Measurements from ENCODE around the gene CCDC6. TPM values are rescaled to one million over a fixed set of nuclear protein-coding genes. Genes with fewer than 3 reads are reported as not detected.

The CCDC6 gene
- total and polyA plus RNA-seq, 2 of the 8 experiments (the other 6 are each of a cell fraction or from before 2014, with no cell fraction given) = 42.2 to 74.4 TPM

GRCh38 chr10:59812519-59813122 is 93.7 kb downstream of the CCDC6 start:
- no peaks in the 10 kb centered on the region for H3K23me2 ChIP-seq (ENCODE audit: low read depth, low read length)
- no peak overlapping the region for H2BK15ac ChIP-seq (ENCODE audit: low read length)
- H3K4ac ChIP-seq (replicated peaks; ENCODE audit: insufficient read length, low read depth, low read length) = no peak overlapping the region
- peaks cover 1 to 6% of the 10 kb centered on the region in 2 experiments for H4K20me1 ChIP-seq (replicated peaks in 1 of 2; ENCODE audit: control insufficient read depth in 1 of 2, insufficient read depth in 2 of 2, low read length in 2 of 2)
- FAIRE-seq = no peak
- peaks cover under 1% of the 10 kb centered on the region; the same call in 1 of the 2 replicates for H3K79me1 ChIP-seq (ENCODE audit: low read depth, low read length)
- 90% methylated on average over 7 of the region's 7 CpGs; no CpG with 5 or more reads in 1 of the 2 experiments for WGBS, 2 experiments (ENCODE audit: extremely low coverage in 1 of 2, insufficient coverage in 1 of 2, insufficient read length in 1 of 2, insufficient replicate concordance in 2 of 2, low coverage in 1 of 2, low lambda C conversion rate in 2 of 2, missing lambda C conversion rate in 1 of 2)
- no peak overlapping the region for H3K4me2 ChIP-seq (ENCODE audit: insufficient read depth in 1 of 2, low read depth in 2 of 2, low read length in 2 of 2)
- DNase-seq (ENCODE audit: low read depth in 1 of 2, low spot score in 2 of 2) = no peak
- H3K79me2 ChIP-seq (ENCODE audit: control insufficient read depth in 1 of 2, insufficient read depth in 2 of 2, low read length in 2 of 2) = peaks cover 0 to 29% of the 10 kb centered on the region in 2 experiments; a peak in 2 of 4 replicates
- H3K27me3 ChIP-seq (replicated peaks in 1 of 4; ENCODE audit: control insufficient read depth in 3 of 4, extremely low read depth in 1 of 4, insufficient read depth in 3 of 4, low read length in 3 of 4) = no peaks in the 10 kb centered on the region
- H3K4me3 ChIP-seq (ENCODE audit: extremely low read depth in 1 of 4, insufficient read depth in 2 of 4, low read depth in 3 of 4, low read length in 4 of 4) = no peak overlapping the region
- H3K56ac ChIP-seq (replicated peaks; ENCODE audit: insufficient read length, low read depth, low read length) = no peak overlapping the region
- H3K9ac ChIP-seq (replicated peaks in 1 of 4; ENCODE audit: extremely low read depth in 1 of 4, low read depth in 3 of 4, low read length in 3 of 4) = no peak overlapping the region
- H2BK12ac ChIP-seq (ENCODE audit: low read depth, low read length) = no peak overlapping the region
- H3K14ac ChIP-seq (ENCODE audit: insufficient read length) = no peak overlapping the region
- no peak overlapping the region for H2BK20ac ChIP-seq (ENCODE audit: low read length)
- H3K9me3 ChIP-seq (ENCODE audit: insufficient read depth in 2 of 2, low read depth in 1 of 2, low read length in 1 of 2) = no peaks in the 10 kb centered on the region
- ChIA-PET POLR2A (ENCODE audit: partially characterized antibody) (no interaction called here), CTCF (ENCODE audit: partially characterized antibody) (interaction anchor here (1.0 to 1.7 kb wide), 4 partner anchors 13 to 186 kb away, joined by 4 to 8 read pairs (median 5); partner anchors contain the start of gene CCDC6)
- no peak overlapping the region for H4K5ac ChIP-seq (ENCODE audit: insufficient read length, low read depth, low read length)
- H3K23ac ChIP-seq (ENCODE audit: insufficient read length) = no peak overlapping the region
- H4K91ac ChIP-seq (replicated peaks; ENCODE audit: insufficient read length, low read length) = no peak overlapping the region
- H3K4me1 ChIP-seq (replicated peaks in 1 of 4; ENCODE audit: control insufficient read depth in 3 of 4, insufficient read depth in 4 of 4, low read length in 3 of 4) = peaks cover 0 to 8% (median 2%) of the 10 kb centered on the region in 4 experiments; a peak in 3 of 7 replicates
- H3K18ac ChIP-seq (ENCODE audit: extremely low read depth, low read length) = no peak overlapping the region
- H3K36me3 ChIP-seq (ENCODE audit: control insufficient read depth in 2 of 4, insufficient read depth in 4 of 4, low read length in 3 of 4) = peaks cover 2 to 52% (median 27%) of the 10 kb centered on the region in 4 experiments
- no peak overlapping the region for H4K8ac ChIP-seq (ENCODE audit: extremely low read depth, insufficient read depth, low read length)
- no peak overlapping the region for H2AFZ ChIP-seq (ENCODE audit: low read length)
- no peak overlapping the region for H2AK5ac ChIP-seq (ENCODE audit: low read depth, low read length)
- no peak overlapping the region for H2BK5ac ChIP-seq (ENCODE audit: low read depth, low read length)
- no peak overlapping the region for H3K27ac ChIP-seq (ENCODE audit: low read depth, low read length)
- no peak overlapping the region for H2BK120ac ChIP-seq (replicated peaks; ENCODE audit: low read depth, low read length)
- TF ChIP-seq RBBP5 (IDR thresholded peaks at IDR 0.05; ENCODE audit: borderline replicate concordance, low read depth, low read length) (no peak), KDM5A (IDR thresholded peaks at IDR 0.05; ENCODE audit: low read length) (no peak), KDM4A (IDR thresholded peaks at IDR 0.05; ENCODE audit: low read depth, low read length, severe bottlenecking) (no peak), PHF8 (conservative IDR thresholded peaks at IDR 0.05; ENCODE audit: low read depth, low read length) (no peak), SIRT6 (IDR thresholded peaks at IDR 0.05; ENCODE audit: low read length) (no peak), POLR2AphosphoS5 (IDR thresholded peaks at IDR 0.05; ENCODE audit: low read depth, low read length) (no peak), JUND (IDR thresholded peaks at IDR 0.05; ENCODE audit: low read length) (no peak), CHD1 (IDR thresholded peaks at IDR 0.05; ENCODE audit: low read depth, low read length) (no peak), EGR1 (IDR thresholded peaks at IDR 0.05; ENCODE audit: borderline replicate concordance, low read depth, low read length) (no peak), ATF3 (IDR thresholded peaks at IDR 0.05; ENCODE audit: insufficient read depth, low read depth, low read length) (no peak), NRF1 (IDR thresholded peaks at IDR 0.05; ENCODE audit: low read depth, low read length) (no peak), SAP30 (IDR thresholded peaks at IDR 0.05; ENCODE audit: insufficient read depth, insufficient replicate concordance, low read length) (no peak)

All from H1 (cell line).